Measurements from ENCODE around the gene NOTCH2.

GRCh38 chr1:119870917-119871596, 198.4 kb downstream of the NOTCH2 start:
- TF ChIP-seq, protein P1, sequence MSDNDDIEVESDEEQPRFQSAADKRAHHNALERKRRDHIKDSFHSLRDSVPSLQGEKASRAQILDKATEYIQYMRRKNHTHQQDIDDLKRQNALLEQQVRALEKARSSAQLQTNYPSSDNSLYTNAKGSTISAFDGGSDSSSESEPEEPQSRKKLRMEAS (IDR thresholded peaks at IDR 0.05) = no peak
- peak; percentile 88 for TF ChIP-seq CTCF (IDR thresholded peaks at IDR 0.05; ENCODE audit: low read depth, low read length, missing input control)
- no peak for TF ChIP-seq EGR1 (IDR thresholded peaks at IDR 0.05; ENCODE audit: low read depth in 2 of 2)
- TF ChIP-seq REST (IDR thresholded peaks at IDR 0.05) = no peak
- no peak for TF ChIP-seq TAF1 (conservative IDR thresholded peaks at IDR 0.05)
